ENCODE data around the gene MYPOP. TPM values are rescaled to one million over a fixed set of nuclear protein-coding genes. Genes with fewer than 3 reads are reported as not detected.
"Not testable (repeated sequence)": the region's sequence is repeated elsewhere in the genome, so short reads cannot be mapped to it uniquely, and the experiment has no call there.

The MYPOP gene
- polyA plus RNA-seq, 1 experiment: 1.8 TPM

DNA sequence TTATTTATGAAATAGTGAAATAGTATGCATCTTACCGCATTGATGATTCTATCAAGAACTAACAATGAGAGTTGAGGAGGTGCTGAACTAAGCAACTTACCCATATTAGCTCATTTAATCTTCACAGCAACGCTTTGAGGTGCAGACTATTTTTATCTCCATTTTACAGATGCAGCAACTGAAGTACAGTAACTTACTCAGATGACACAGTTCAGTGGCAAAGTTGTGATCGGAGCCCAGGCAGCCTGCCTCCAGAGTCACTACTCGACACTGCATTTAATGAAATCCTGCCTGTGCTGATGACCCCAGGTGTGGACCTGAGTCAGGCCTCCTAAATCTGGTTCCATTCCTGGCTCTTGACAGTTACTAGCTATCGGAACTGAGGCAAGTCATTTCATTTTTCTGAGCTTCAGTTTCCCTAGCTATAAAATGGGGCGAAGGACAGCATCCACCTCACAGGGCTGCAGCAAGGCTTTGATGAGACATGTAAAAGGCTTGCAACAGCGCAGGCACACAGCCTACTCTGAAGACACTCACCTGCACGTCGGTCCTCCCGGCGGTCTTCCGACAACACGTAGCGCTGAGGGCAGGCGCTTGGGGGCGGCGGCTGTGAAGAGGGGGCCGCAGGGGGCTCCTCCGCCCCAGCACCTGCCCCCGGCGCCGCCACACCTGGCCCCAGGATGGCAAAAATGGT lies 1.5 kb downstream of the MYPOP start:
- POLR2A ChIA-PET: no interaction called here
- TF ChIP-seq CTCF (IDR thresholded peaks at IDR 0.05; ENCODE audit: insufficient read depth, low read depth, low read length): no peak
- CTCF ChIA-PET: interaction anchor here (0.5 to 1.5 kb wide), 2 partner anchors 18 to 263 kb away, joined by 3 to 5 read pairs; no protein-coding TSS in a partner anchor

GRCh38 chr19:45899919-45900589 lies 2.4 kb downstream of the MYPOP start:
- CTCF ChIA-PET: no interaction called here
- DNase-seq (ENCODE audit: low read depth): no peak
- peaks cover 8% of the 10 kb centered on the region for H3K36me3 ChIP-seq (ENCODE audit: control insufficient read depth, insufficient read depth, low read length)
- TF ChIP-seq CTCF (IDR thresholded peaks at IDR 0.05; ENCODE audit: insufficient read depth, low read depth, low read length): no peak
- POLR2A ChIA-PET: no interaction called here
- H3K4me3 ChIP-seq (ENCODE audit: low read depth, low read length): no peak overlapping the region
- H3K27me3 ChIP-seq (ENCODE audit: control insufficient read depth, insufficient read depth, low read length): 0 out of 2 replicates have a peak, but pooled peaks cover under 1% of the 10 kb centered on the region

More for the DNA sequence above, 1.5 kb downstream of the MYPOP start:
- 0 out of 2 replicates have a peak, but pooled peaks cover 1% of the 10 kb centered on the region for H3K27me3 ChIP-seq (ENCODE audit: control insufficient read depth, insufficient read depth, low read length)
- DNase-seq (ENCODE audit: low read depth): no peak
- peaks cover 3% of the 10 kb centered on the region for H3K36me3 ChIP-seq (ENCODE audit: control insufficient read depth, insufficient read depth, low read length)
- H3K4me3 ChIP-seq (ENCODE audit: low read depth, low read length): peak overlapping the region; percentile 61

- no peak for DNase-seq (ENCODE audit: low read depth)
- no peak for TF ChIP-seq CTCF (IDR thresholded peaks at IDR 0.05; ENCODE audit: insufficient read depth, low read depth, low read length)
- POLR2A ChIA-PET: no interaction called here
- peaks cover 10% of the 10 kb centered on the region for H3K36me3 ChIP-seq (ENCODE audit: control insufficient read depth, insufficient read depth, low read length)
- CTCF ChIA-PET: no interaction called here
- H3K27me3 ChIP-seq (ENCODE audit: control insufficient read depth, insufficient read depth, low read length): no peaks in the 10 kb centered on the region
- H3K4me3 ChIP-seq (ENCODE audit: low read depth, low read length): no peak overlapping the region
These were observed 3.2 kb downstream of the MYPOP start for GRCh38 chr19:45899253-45899652.

DNA sequence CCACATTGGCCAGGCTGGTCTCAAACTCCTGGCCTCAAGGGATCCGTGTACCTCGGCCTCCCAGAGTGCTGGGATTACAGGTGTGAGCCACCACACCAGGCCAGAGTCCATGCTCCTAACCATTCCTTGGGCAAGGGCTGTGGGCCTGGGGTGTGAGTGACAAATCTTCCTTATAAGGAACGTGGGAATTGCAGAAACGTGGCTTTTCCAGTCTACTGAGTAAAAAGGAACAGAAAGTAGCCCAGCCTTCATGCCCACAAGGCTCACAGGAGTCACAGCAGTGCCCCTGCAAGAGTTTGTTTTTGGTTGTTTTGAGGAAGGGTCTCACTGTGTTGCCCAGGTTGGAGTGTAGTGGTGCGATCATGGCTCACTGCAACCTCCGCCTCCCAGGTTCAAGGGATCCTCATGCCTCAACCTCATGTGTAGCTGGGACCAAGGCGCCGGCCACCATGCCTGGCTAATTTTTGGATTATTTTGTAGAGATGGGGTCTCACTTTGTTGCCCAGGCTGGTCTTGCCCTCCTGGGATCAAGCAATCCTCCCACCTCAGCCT lies 5.1 kb downstream of the MYPOP start:
- ChIA-PET POLR2A (no interaction called here), CTCF (interaction anchor here (1.4 kb wide), 1 partner anchor 11 kb away, joined by 3 read pairs; the partner anchor contains the start of gene IRF2BP1)
- H3K36me3 ChIP-seq (ENCODE audit: control insufficient read depth, insufficient read depth, low read length): peaks cover 10% of the 10 kb centered on the region
- DNase-seq (ENCODE audit: low read depth): no peak
- no peak for TF ChIP-seq CTCF (IDR thresholded peaks at IDR 0.05; ENCODE audit: insufficient read depth, low read depth, low read length)
- H3K27me3 ChIP-seq (ENCODE audit: control insufficient read depth, insufficient read depth, low read length): no peaks in the 10 kb centered on the region
- H3K4me3 ChIP-seq (ENCODE audit: low read depth, low read length): no peak overlapping the region

GRCh38 chr19:45895983-45896599 lies 6.3 kb downstream of the MYPOP start:
- H3K27me3 ChIP-seq (ENCODE audit: control insufficient read depth, insufficient read depth, low read length); CTCF ChIA-PET; POLR2A ChIA-PET; H3K36me3 ChIP-seq (ENCODE audit: control insufficient read depth, insufficient read depth, low read length); DNase-seq (ENCODE audit: low read depth); H3K4me3 ChIP-seq (ENCODE audit: low read depth, low read length): not testable (repeated sequence)

Measured in BJ (cell line).